Daoy (cell line): ENCODE results near the gene SHISA6. TPM values are rescaled to one million over a fixed set of nuclear protein-coding genes. Genes with fewer than 3 reads are reported as not detected.
A peak's percentile ranks its signal among the peaks of the same experiment; 100 is the strongest.

Experiments
- DNase-seq: peaks from one replicate; pipeline ENCODE4 v3.0.0-alpha.2; 2015; ENCODE audit warnings: low read depth
- total RNA-seq: library from RNA; depleted of rRNA; stranded (reverse); fragments of >200 nt; shearing (Covaris generic); gene quantifications from 2 replicates; pipeline ENCODE4 v1.2.3, GENCODE V29; 2014

SHISA6 gene
- total RNA-seq, 1 experiment from 2014 or later: not detected

DNA sequence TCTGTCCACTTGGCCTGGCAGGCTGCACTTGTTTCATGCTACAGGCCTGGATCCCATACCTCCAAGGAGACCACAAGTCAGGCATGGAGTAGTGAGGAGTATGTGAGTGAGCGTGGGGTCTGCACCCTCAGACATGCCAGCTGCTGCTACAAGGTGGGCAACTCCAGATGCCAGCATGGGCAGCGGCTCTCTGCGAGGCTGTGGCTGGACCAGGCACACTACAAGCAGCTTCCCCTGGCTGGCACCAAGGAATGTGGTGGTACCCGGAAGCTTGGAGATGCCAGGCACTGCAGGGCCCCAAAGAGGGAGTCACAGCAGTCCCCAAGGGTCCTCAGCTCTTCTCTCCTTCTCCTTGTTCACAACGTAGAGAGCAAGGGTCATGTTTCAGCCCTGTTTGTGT lies 341.2 kb downstream of the SHISA6 start:
- no peak for DNase-seq

DNA sequence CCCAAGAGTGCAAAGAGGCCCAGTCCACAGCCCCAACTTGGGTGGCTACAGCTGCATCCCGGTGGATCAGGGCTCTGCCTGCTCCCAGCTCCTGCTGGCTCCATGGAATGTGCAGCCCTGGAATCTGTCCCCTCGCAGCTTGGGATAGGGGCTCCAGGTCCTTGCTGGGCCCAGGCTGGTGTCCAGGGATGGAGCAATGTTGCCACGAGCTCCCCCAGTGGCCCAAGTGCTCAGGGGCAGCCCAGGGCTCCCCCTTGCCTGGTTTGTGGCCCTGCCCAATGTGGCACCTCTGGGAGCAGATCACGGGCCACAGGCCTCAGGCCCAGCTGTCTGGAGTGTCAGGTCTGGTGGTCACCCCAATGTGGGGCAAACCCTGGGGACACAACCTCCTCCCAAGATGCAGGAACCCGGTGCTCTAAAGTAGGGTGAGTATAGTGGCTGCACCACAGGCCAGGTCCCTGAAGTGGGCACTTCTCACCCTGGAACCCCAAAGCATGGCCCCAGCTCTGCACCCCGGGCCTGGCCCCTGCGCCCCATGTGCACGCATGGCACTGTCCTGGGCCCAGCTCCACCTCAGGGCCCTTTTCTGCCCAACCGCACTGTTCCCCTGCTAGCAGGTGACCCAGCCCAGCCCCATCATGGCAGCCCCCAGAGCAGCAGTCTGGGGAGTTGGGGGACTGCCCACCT lies 342.4 kb downstream of the SHISA6 start:
- no peak for DNase-seq

DNA sequence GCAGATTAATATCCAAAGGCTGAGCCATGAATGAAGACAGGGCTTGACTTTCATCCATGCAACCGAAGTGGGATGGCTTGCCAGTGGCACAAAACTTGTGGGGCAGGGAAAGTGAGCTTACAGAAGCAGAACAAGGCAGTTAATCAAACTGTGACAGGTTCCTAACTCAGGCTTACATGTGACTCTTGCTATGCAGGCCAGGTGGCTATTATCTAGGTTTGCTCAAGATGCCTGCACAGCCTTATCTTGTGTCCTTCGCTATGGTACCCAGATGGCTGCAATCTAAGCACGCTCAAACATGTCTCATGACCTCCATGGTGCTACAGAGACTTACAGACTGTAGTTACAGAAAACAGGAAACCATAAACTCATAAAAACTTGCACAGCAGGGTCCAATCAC lies 348.7 kb downstream of the SHISA6 start:
- no peak for DNase-seq

DNA sequence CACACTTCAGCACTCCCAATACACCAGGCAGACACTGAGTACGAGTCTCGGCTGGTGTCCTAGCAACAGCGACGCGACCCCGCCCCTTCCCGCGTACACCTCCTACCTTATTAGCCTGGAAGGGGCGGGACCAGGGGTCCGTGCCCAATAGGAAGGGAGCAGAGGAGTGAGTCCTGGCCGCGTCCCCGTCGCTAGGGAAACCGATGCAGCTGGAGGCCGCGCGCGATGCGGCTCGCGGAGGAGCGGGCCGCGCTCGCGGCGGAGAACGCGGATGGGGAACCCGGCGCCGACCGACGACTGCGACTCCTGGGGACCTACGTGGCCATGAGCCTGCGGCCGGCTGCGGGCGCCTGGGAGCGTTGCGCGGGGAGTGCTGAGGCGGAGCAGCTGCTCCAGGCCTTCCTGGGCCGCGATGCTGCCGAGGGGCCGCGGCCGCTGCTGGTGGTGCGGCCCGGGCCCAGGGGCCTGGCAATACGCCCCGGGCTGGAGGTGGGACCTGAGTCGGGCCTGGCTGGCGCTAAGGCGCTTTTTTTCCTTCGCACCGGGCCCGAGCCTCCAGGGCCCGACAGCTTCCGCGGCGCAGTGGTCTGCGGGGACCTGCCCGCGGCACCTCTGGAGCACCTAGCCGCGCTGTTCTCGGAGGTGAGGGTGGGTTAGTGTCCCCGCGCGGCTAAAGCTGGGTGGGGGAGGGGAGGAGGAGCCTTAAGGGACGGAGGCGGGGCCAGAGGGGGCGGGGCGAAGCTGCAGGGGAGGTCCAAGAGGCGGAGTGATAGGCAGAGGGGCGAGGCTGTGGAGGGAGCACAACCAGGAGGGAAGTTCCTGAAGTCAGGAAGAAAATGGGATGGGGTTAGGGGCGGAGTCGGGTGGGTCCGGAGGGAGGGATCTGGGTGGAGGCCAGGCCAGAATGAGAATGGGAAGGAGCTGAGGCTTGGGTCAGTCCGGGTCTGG lies 357.5 kb downstream of the SHISA6 start, which contains the start of gene DNAH9:
TSS of gene DNAH9 (plus strand) at position 197 of the 948 bp plus-strand sequence. CDS start at position 226, 29 bp downstream.
- peak; percentile 95 for DNase-seq

DNA sequence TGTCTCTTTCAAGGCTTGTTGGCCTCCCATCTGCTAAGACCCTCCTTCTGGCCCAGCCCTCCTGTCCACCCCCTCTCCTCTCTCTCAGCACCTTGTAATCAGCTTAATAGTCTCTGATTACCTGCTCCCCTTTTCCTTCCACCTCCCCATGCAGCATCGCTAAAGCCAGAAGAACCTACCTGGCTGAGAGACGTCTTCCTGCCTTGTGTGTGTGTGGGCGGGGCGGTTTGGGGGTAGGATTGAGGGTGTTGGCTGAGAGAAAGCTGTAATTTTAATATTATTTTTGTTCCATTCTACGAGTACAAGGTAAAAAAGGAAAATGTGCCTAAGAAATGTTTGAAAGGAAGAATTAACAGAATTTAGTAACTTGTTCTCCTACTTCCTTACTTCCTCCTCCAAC lies 360.6 kb downstream of the SHISA6 start:
- DNase-seq: no peak

GRCh38 chr17:11608396-11608795 lies 367.4 kb downstream of the SHISA6 start:
- peak; percentile 64 for DNase-seq

DNA sequence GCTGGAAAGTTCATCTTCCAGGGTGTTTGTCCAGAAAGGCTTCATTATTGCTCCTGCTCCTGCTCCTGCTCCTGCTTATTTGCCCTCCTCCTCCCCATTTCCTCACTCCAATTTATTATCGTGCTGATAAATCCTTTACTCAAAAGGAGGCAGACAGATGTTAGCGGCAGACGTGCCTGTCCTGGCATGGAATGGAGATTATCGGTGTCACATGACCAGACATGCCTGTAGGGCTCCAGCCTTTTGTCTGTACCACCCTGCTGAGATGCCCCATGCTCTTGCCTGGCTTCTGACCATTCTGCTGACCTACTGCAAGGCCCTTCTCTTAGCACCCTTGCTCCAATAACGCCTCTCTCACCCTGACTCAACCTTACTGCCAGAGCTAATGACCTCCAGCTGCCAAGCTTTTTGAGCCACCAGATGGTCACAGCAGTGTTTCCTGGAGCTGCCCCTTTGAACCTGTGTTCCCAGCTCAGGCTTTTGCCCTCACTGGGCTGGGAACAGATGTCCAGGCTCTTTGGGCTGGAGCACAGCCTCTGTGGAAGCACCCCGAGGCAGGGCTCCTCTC lies 370.1 kb downstream of the SHISA6 start:
- no peak for DNase-seq

GRCh38 chr17:11612956-11613355 lies 371.9 kb downstream of the SHISA6 start:
- no peak for DNase-seq
